Activated T-cell treated with anti-CD3 and anti-CD28 coated beads for 1 hour (primary cell): ENCODE measurements around the gene ACTL9.

ENCODE experiments used
- DNase-seq: peaks from one replicate; pipeline ENCODE4 v3.0.0-alpha.2; 2020; ENCODE audit warnings: low read depth

Gene ACTL9

DNA sequence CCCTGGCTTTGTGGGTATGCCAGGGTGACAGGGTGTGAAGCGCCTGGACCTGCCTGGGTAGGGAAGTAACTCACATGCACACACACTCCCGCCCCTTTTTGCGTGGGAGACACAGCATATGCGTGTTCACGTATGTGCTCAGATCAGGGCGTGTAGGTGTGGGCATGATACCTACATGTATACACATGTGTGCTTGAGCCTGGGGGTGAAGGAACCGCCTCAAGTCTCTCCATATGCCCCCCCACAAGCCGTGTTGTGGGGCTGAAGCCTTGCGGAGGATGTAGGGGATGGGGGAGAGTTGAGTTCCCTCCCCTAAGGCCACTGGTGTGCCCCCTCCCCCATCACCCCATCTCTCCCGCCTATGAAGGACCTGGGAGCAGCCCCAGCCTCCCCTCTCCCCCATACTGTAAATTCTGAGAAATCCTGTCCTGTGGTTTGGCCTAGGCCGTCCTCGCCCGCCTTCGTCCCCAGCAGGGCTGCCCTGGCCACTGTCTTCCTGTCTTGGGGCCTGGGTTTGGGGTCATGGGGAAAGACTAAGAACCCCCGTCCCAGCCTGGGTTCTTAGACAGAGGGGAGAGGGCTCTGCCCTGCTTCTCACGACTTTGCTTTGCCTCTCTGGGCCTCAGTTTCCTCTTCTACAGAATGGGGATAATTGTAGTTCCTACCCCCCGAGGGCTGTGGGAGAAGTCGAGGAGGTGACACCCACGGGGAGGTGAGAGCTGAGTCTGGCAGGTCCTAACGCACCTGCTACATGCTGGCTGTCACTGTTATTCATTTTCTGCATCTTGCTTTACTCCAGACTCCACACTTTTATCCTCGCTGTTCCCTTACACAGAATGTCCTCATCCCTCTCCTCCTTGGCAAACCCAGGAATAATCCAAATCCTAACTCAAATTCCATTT lies 14.3 kb downstream of the ACTL9 start:
- DNase-seq: no peak

DNA sequence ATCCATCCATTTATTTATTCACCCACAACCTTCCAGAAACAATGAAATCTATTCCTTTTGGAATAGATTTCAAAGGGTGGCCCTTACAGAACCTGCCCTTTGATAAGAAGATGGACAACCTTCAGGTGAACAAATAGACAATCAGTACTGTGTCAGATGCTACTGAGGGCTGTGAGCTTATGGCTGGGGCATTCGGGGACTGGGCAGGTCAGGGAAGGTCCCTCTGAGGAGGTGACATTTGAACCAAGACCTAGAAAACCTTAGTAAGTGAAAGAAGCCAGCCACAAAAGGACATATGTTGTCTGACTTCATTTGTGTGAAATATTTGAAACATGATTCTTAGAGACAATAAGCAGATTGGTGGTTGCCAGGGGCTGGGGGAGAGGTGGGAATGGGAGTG lies 15.7 kb downstream of the ACTL9 start:
- DNase-seq: no peak

DNA sequence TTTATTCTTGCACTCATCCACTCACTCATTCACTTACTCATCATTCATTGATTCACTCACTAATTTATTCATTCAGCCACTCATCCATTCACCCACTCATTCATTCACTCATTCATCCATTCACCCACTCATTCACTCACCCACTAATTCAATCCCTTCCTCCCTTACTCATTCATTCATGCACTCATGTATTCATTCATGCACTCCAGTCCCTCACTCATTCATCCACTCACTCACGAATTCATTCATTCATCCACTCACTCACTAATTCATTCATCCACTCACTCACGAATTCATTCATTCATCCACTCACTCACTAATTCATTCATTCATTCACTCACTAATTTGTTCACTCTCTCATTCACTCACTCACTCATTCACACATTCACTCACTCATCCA lies 16.1 kb downstream of the ACTL9 start:
- DNase-seq: no peak

DNA sequence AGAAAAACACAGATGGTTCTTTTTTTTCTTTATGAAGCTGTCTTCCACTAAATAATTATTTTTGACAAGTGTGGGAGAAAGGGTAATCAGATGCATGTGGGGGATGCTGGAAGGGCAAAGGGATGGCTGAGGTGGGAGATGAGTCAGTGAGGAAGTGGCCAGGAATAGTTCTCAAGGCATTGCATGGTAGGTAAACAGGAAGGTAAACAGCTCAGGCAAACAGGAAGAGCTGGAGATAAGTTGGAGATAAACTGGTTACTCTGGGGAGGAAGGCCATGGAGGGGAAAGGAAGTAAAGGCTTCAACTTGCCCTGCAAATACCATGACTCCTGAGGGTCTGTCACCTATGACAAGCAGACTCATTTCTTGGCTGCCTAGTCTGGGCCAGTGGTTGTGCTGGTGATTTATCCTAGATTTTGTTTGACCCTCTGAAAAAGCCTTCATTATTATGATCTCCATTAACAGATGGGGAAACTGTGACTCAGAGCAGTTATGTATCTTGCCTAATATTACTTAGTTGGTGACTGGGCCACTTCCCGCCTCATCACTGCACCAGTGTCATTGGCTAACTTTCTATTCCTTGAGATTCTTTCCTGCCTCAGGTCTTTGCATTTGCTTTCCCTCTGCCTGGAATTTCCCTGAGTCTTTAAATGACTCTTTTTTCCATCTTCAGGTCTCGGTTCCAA lies 17.1 kb downstream of the ACTL9 start:
- no peak for DNase-seq

DNA sequence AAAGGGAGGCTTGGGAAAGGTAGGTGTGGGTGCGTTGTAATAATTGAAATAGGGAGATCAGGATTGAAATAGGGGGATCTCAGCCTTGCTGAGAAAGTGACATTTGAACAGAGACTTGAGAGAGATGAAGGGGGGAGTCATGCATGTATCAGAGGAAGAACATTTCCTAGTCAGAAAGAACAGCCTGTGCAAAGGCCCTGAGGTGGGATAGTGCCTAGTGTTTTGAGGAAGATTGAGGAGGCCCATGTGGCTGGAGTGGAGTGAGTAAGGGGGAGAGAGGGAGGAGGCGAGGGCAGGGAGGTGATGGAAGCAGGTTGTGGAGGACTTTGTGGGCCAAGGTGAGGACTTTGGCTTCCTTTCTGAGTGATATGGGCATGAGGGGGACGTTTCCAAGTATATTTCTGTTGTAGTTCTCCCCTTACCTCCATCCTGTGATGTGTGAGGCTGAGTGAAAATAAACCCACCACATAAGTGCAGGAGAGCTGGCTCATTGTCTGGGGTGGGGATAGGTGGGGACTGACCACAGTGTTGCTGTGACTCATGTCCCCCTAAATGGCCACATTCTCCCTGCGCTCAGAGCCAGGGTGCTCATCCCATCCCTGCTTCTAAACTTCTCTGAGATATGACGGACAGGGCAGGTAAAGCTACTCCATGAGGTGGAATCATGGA lies 17.8 kb downstream of the ACTL9 start:
- DNase-seq: no peak

DNA sequence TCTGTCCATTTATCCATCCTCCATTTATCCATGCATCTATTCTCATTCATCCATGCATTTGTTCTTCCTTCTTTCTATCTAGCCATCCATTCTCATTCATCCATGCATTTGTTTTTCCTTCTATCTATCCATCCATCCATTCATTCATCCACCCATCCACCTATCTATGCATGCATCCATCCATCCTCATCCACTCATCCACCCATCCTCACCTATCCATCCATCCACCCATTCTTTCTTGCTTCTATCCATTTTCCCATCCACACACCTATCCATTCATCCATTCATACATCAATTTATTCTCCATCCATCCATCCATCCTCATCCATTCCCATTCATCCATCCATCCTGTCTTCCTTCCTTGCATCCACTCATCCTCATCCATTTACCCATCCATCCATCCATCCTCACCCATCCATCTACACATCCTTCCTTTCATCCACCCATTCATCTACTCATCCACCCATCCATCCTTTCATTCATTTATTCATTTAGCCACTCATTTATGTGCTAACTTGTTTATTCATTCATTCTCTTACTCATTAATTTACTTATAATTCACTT lies 20.3 kb downstream of the ACTL9 start:
- no peak for DNase-seq

DNA sequence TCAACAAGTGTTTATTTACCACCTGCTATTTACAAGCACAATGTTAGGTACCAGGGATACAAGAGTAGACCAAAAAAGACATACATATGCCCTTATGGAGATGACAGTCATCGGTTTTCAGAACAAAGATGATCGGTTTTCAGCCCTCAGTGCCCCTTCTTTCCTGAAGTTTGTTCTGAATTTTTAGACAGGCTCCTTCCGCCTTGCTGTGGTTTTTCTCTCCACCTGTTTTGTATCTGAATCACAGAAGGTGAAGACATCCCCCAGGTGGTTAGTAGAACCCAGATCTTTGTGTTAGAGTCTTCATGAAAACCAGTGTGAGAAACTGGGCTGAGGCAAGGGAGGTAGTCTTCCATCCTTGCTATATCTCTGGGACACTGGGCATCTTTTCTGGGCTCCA lies 23.5 kb downstream of the ACTL9 start:
- DNase-seq: no peak

DNA sequence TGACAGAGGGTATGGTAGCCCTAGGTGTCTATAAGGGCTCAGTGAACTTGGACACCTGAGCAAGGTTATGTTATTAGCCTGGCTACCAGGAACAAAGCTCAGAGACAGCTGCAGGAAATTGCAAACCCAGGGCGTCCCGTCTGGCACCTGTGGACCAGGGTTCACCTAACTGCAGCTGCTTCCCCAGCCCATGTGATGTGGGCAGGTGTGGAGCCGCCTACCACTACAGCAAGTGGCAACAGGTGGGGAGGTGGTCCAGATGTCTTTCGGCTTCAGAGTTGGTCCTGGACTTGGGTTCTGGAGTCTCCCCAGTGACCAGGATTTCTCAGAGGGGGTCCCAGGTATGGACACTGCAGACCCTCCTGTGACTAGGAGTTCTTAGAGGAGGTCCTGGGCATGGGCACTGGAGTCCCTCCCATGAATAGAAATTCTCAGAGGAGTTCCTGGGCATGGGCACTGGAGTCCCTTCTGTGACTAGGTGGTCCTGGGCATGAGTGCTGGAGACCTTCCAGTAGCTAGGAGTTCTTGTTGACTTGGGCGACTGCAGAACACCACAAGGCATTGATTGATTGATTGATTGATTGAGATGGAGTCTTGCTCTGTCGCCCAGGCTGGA lies 25.2 kb downstream of the ACTL9 start:
- no peak for DNase-seq

DNA sequence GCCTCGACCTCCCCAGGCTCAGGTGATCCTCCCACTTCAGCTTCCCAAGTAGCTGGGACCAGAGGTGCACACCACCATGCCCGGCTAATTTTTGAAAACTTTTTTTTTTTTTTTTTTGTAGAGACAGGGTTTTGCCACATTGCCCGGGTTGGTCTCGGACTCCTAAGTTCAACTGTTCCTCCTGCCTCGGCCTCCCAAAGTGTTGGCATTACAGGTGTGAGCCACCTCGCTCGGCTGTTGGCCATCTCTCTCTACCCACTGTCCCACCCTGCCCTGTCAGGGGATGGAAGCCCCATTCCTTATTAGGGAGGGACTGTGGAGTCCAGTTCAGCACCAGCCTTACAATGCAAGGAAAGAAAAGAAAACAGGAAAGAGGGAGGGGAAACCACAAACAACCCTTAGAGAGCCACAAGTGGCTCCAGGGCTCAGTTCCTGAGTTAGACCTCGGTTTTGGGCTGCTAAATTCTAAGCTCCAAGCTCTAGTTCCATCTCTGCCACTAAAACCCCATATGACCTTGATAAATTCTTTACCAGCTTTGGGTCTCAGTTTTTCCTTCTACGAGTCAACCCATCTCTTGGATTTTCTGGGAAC lies 31.7 kb downstream of the ACTL9 start:
- DNase-seq: no peak

DNA sequence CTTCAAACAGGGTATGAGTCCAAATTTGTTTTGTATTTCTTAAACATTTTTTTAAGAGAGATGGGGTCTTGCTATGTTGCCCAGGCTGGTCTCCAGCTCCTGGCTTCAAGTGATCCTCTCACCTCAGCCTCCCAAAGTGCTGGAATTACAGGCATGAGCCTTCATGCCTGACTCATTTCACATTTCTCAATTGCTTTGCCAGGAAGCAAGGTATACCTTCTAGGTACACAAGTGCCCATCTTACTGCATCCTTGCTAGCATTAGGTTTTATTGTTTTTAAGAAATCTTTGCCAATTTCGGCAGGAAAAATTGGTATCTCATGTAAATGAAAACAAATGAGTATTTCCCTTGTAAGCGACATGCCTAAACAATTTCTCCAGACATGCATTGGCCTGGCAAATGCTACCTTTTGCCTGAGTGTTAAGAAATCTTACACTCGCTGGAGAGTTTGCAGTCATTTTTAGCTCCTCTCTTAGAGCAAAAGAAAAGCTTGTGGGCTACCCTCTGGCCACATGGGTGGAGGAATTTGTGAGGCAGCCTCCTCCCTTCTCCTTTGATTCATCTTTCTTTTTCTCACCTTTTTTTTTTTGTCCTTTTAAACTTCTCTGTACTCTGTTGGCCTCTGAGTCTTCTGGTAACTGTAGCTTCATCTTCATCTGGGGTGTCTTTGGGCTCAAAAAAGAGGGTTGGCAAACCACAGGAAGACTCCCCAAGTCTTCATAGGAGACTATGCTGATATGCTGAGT lies 33.0 kb downstream of the ACTL9 start:
- DNase-seq: no peak

DNA sequence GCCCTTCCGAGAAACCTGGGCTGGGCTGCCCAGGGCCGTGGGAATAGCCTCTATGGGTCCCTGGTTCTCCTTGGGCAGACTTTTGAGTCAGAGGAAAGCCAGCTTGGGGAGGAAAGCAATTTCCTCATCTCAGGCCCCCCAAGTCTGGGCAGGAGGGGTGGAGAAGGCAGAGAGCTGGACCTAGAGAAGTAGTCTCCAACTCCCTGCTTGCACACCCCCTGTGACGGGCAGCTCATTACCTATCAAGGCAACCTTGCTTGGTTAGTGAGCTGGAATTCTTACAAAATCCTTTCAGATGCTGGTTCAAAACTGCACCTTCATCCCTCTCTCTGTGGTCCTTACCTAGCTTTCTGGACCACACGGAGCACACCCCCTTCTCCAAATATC lies 33.9 kb downstream of the ACTL9 start:
- DNase-seq: no peak

DNA sequence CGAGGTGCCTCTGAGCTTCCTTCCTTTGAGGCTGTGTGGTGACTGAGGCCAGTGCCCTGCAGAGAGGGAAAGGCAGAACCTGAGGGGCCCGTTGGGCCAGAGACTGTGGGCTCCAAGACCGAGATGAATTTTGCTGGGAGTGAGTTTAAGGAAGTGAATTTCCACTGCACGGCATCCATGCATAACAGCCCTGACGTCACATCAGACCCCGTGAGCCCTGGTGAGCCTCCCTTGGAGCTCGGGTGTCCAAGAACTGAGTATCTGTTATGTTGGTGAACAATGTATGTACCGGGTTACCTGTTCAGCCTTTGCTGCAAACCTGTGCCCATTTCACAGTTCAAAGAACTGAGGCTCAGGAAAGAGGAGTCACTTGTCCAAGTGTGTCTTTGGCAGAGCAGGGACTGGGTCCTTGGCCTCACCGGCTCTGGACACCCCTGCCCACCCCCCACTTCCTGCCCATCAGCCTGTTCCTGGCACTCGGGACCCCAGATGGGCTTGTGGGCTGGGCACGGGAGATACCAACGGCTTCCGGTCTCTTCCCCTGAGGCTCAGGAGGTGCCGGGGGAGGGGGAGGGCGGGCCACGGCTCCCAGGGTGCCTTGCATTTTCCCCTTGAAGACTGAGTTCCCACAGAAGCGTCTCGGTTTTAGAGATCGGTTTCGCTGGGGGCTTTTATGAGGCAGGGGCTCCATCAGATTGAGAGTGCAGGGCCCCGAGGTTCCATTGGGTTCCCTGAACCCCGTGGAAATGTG lies 34.5 kb downstream of the ACTL9 start:
- DNase-seq: peak; percentile 20

DNA sequence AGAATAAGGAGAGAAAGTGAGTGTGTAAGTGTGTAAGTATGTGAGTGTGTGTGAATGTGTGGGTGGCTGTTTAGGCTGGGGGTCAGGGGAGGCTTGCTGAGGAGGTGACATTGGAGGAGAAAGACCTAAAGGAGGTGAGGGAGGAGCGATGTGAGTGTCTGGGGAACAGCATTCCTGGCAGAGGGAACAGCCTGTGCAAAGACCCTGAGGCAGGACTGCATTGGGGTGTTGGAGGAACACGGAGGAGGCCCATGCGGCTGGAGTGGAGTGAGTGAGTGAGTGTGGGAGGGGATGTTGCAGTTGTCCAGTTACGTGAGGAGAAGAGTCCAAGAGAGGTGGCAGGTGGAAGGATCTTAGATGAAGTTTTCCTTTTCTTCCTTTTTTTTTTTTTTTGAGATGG lies 36.3 kb downstream of the ACTL9 start:
- no peak for DNase-seq

DNA sequence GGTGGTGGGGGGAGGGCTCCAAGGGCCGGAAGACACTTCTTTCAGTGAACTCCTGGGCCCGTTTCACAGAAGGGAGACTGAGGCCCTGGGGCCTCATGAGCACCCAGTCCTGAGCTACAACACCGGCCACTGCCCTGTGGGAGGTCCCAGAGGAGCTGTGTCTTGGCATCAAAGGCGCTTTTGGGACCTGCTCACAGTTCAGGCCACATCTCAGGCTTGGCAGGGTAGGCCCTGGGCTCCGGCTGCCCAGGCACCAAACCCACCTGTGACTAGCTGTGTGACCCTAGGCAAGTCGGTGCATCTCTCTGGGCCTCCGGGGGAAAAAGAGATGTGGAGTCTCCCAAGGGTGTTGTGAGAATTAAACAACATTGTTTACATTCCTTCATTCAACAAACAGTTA lies 38.7 kb downstream of the ACTL9 start:
- no peak for DNase-seq

DNA sequence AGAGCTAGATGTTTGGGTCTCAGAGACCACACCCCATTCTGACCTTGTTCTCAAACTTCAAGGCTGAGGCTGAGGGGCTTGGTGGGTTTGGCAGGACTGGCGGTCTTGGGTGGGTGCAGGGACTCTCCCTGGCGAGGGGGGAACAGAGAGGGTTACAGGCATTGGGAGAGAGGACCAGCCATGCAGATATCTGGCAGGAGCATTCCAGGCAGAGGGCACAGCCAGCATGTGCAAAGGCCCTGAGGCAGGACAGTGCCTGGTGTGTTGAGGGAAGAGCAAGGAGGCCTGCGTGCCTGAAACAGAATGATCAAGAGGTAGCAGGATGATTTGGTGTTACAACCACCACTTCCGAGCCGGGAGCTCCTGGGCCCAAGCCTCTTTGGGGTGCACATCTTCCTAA lies 40.7 kb downstream of the ACTL9 start:
- no peak for DNase-seq

DNA sequence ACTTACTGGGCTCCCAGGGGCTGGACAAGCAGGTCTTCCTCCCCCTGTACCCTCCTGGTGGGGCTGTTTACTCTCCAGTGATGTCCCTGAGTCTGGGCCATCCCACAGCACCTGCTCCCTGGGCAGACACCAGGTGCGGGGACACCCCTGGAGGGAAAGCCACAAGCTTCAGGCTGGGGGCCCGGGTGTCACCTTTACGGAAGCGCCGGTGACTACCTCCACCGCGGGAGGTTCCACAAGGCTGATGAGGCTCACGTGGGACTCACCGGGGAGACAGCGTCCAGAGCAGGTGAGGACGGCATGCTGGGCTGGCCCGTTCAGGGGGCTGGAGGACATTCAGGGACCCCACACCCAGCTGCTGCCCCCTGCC lies 43.3 kb downstream of the ACTL9 start:
- DNase-seq: peak; percentile 28

DNA sequence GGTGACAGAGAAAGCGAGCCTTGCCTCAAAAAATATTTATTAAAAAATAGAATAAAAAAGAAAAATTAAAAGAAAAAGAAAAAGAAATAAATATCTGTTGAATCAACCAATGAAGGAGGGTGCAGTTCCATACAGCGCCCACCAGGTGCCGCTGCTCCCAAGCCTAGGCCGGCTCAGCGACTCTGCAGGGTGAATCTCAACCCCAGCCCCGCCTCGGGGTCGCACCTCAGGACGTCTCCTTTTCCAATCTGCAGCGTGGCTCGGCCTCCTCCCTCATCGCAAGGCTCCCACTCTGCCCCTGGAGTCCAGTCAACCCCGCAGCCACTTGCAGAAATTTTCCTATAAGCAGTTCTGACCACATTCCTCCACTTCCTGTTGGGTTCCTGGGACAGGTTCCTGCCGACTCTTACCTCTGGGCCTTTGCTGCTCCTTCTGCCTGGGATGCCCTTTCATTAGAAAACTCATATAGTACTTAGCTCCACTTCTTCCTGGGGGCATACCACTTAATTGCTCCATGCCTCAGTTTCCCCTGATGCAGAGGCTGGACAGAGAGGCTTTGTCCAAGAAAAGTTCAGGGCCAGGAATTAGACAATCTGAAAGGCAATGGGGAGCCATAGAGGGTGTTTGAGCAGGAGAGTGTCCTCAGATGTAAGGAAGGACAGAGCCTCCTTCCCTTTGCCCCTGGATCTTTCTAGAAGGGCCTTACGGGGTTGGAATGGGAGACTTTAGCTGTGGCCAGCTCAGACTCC lies 43.8 kb downstream of the ACTL9 start:
- peak; percentile 66 for DNase-seq

DNA sequence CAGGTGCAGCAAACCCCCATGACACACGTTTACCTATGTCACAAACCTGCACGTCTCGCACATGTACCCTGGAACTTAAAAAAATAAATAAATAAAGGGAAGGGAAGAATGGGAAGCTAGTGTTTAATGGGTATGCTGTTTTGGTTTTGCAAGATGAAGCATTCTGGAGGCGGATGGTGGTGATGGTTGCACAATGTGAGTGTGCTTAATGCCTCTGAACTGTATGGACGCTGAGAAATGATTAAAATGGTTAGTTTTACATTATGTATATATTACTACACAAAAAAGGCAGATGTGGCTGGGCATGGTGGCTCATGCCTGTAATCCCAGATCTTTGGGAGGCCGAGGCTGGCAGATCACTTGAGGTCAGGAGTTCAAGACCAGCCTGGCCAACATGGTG lies 50.4 kb downstream of the ACTL9 start:
- DNase-seq: no peak
